Nephron progenitor cell (in vitro differentiated cells): Measurements from ENCODE around the gene TTC27.
"Not testable (repeated sequence)": the region's sequence is repeated elsewhere in the genome, so short reads cannot be mapped to it uniquely, and the experiment has no call there.

ENCODE experiments used
- DNase-seq: peaks from one replicate; pipeline ENCODE4 v3.0.0; 2021
- H3K27ac Mint-ChIP-seq: 2 replicates; pipeline ENCODE4 v1.8.0; 2021; ENCODE audit warnings: mild to moderate bottlenecking, moderate library complexity, mixed read lengths
- H3K27me3 Mint-ChIP-seq: 2 replicates; pipeline ENCODE4 v1.8.0; 2021; ENCODE audit warnings: mild to moderate bottlenecking, low read depth, mixed read lengths; ENCODE audit not compliant: poor library complexity
- H3K36me3 Mint-ChIP-seq: 2 replicates; pipeline ENCODE4 v1.8.0; 2021; ENCODE audit warnings: low read depth, mixed read lengths
- H3K4me1 Mint-ChIP-seq: 2 replicates; pipeline ENCODE4 v1.8.0; 2021; ENCODE audit warnings: mixed read lengths
- H3K4me3 Mint-ChIP-seq: 2 replicates; pipeline ENCODE4 v1.8.0; 2021; ENCODE audit warnings: mild to moderate bottlenecking, moderate library complexity, mixed read lengths
- H3K9me3 Mint-ChIP-seq: 2 replicates; pipeline ENCODE4 v1.8.0; 2021; ENCODE audit warnings: mild to moderate bottlenecking, moderate library complexity, mixed read lengths
- TF ChIP-seq, protein P1 (sequence below): fragments of 200-600 bp; sonication (generic); IDR thresholded peaks from 2 replicates; pipeline ENCODE4 v1.5.0; 2021; ENCODE audit warnings: antibody characterized with exemption

The TTC27 gene

DNA sequence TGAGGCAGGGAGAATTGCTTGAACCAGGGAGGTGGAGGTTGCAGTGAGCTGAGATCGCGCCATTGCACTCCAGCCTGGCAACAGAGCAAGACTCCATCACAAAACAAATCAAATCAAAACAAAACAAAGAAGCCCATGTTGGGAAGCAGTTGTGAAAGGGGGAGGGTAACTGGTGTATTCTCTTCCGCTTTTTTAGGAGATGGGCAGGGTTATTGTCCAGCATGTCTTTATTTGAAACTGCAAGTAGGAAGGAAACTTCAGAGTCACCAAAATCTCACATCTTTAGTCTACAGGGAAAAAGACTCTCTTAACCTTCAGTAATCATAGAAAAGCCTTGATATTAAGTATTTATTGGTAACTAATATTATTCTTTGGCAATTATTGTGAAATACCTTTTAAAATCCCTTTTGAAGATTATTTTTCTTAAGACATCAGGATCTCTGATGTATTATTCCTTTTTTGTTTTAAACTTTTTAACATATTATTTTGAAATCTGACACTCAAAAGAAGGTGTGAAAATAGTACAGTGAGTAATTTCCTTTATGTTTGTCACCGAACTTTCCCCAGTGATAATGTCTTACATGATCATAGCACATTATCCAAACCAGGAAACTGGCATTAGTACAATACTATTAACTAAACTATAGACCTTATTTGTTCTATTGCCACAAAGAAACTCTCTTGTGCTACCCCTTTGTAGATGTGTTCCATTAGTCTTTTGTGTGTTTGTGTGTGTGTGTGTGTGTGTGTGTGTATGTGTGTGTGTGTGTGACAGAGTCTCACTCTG, 234.6 kb downstream of the TTC27 start:
- Mint-ChIP-seq H3K27me3 (peaks cover 9% of the 10 kb centered on the region), H3K9me3 (peaks cover 6% of the 10 kb centered on the region), H3K27ac (no peak overlapping the region), H3K36me3 (no peaks in the 10 kb centered on the region), H3K4me1 (peaks cover 12% of the 10 kb centered on the region), H3K4me3 (no peak overlapping the region)
- TF ChIP-seq, protein P1, sequence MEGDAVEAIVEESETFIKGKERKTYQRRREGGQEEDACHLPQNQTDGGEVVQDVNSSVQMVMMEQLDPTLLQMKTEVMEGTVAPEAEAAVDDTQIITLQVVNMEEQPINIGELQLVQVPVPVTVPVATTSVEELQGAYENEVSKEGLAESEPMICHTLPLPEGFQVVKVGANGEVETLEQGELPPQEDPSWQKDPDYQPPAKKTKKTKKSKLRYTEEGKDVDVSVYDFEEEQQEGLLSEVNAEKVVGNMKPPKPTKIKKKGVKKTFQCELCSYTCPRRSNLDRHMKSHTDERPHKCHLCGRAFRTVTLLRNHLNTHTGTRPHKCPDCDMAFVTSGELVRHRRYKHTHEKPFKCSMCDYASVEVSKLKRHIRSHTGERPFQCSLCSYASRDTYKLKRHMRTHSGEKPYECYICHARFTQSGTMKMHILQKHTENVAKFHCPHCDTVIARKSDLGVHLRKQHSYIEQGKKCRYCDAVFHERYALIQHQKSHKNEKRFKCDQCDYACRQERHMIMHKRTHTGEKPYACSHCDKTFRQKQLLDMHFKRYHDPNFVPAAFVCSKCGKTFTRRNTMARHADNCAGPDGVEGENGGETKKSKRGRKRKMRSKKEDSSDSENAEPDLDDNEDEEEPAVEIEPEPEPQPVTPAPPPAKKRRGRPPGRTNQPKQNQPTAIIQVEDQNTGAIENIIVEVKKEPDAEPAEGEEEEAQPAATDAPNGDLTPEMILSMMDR, result no peak
- DNase-seq, result no peak

DNA sequence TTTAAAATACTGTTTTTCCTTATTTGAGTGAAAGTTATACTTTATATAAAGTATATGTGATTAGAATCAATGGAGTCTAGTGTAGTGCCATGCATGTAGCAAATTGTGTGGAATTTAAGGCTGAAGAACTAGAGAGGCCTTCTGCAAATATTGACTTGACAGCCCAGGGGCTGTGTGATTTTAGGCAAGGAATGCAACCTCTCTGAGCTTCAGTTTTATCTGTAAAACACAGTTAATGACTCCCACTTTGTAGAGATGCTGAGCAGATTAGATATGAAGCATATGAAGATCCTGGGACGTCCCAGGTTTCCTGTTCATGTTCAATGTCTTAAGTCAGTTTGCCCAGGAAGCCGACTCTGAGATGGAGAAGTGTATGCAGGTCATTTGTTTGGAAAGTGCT, 235.5 kb downstream of the TTC27 start:
- peaks cover 6% of the 10 kb centered on the region for H3K9me3 Mint-ChIP-seq
- H3K27me3 Mint-ChIP-seq, result peaks cover 9% of the 10 kb centered on the region
- TF ChIP-seq, protein P1, result no peak
- peaks cover 12% of the 10 kb centered on the region for H3K4me1 Mint-ChIP-seq
- H3K36me3 Mint-ChIP-seq, result no peaks in the 10 kb centered on the region
- H3K4me3 Mint-ChIP-seq, result no peak overlapping the region
- no peak overlapping the region for H3K27ac Mint-ChIP-seq
- DNase-seq, result no peak

DNA sequence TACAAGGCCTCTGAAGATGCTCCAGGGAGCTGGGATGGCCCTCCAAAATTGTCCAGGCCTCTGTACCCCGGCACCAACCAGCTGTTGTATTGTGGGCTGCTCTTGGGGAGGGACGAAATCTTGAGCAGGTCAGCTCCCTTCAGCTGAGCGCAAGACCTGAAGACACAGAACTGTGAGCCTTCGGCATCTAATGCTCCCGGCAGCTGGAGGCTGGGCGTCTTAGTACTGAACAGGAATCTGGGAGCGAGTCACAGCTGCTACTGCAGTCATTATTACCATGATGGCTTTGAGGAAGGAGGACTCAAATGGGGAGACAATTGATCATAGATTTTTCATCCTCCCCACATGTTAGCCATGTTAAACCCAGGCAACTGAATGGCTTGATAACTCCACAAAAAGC, 236.0 kb downstream of the TTC27 start:
- Mint-ChIP-seq H3K4me3 (no peak overlapping the region), H3K9me3 (peaks cover 6% of the 10 kb centered on the region), H3K27me3 (peaks cover 9% of the 10 kb centered on the region), H3K4me1 (peaks cover 12% of the 10 kb centered on the region), H3K36me3 (no peaks in the 10 kb centered on the region), H3K27ac (no peak overlapping the region)
- TF ChIP-seq, protein P1, result no peak
- DNase-seq, result no peak

DNA sequence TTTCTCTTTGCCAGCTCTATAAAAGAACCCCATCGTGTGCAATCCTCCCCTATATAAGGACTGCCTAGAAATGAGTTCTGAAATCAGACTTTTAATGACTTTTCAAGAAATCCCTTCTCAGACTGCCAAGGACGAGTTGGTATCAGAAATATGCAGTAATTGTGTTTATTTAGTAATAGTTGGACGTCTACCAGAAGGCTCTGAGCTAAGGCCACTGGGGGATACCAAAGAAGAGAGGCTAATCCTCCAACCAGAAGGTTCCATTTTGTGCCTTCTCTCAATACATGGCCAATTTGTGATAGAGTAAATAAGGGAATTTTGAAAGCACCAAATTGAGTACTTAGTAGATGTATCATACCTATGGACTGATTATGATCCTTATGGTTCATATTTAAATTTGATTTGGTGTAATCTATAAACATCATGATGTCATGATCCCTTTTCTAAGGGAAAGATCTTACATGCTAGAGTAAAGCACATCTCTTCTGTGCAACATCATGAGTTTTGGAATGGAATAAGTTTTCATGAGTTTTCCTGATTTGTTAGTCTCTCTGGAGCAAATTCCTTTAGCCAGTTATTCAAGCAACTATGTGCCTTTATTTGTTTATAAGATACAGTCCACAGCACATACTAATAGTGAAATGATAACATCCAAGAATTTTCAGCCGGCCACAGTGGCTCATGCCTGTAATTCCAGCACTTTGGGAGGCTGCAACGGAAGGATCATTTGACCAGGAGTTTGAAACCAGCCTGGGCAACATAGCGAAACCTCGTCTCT, 236.7 kb downstream of the TTC27 start:
- Mint-ChIP-seq H3K36me3 (no peaks in the 10 kb centered on the region), H3K9me3 (peaks cover 6% of the 10 kb centered on the region), H3K4me1 (peaks cover 12% of the 10 kb centered on the region), H3K27me3 (peaks cover 9% of the 10 kb centered on the region), H3K4me3 (no peak overlapping the region), H3K27ac (no peak overlapping the region)
- no peak for DNase-seq
- TF ChIP-seq, protein P1, result no peak

DNA sequence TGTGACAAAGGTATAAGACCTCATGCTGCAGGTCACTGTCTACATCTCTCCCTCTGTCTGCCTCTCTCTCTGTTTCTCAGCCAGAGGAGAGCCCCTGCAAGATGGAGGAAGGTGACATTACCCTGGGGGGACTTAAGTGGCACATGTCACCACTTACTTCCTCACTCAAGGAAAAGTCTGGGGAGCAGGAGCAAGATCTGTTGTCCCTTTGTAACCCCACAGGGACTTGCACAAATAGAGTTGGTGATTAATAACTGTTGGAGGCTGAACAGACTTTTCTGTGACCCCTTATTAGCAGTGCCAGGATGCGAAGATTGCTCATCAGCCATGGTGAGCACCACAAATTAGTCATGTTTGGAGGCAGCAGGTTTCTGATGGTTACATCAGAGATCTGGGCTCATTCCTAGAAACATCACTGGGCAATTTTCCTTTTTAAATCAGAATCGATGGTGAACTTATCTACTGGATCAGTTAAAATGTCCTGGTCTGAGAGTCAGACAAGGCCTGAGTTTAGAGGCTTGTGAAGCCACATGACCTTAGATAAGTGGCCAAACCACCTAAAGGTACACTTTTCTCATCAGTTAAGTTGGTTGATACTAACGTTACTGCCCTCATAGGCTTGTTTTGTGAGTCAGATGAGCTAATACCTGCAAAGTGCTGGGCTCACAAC, 237.7 kb downstream of the TTC27 start:
- no peaks in the 10 kb centered on the region for H3K36me3 Mint-ChIP-seq
- peaks cover 12% of the 10 kb centered on the region for H3K4me1 Mint-ChIP-seq
- H3K27ac Mint-ChIP-seq, result no peak overlapping the region
- TF ChIP-seq, protein P1, result no peak
- no peak overlapping the region for H3K4me3 Mint-ChIP-seq
- DNase-seq, result no peak
- peaks cover 8% of the 10 kb centered on the region for H3K9me3 Mint-ChIP-seq
- peaks cover 9% of the 10 kb centered on the region for H3K27me3 Mint-ChIP-seq

DNA sequence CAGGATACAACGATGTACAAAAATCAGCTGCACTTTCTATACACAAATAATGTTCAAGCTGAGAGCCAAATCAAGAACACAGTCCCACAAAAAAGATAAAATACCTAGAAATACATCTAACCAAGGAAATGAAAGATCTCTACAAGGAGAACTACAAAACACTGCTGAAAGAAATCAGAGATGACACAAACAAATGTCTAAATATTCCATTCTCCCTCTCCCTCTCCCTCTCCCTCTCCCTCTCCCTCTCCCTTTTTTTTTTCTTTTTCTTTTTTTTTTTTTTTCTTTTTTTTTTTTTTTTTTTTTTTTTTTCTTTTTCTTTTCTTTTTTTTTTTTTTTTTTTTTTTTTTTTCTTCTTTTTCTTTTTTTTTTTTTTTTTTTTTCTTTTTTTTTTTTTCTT, 238.6 kb downstream of the TTC27 start:
- H3K9me3 Mint-ChIP-seq, result peaks cover 14% of the 10 kb centered on the region
- not testable (repeated sequence) for H3K27ac Mint-ChIP-seq, H3K4me3 Mint-ChIP-seq, H3K27me3 Mint-ChIP-seq, H3K4me1 Mint-ChIP-seq, DNase-seq, H3K36me3 Mint-ChIP-seq
